Stimulated activated CD4-positive, alpha-beta T cell treated with anti-CD3 and anti-CD28 coated beads, Interleukin-4, amount 100 ng/mL, for 1 hour (primary cell): ENCODE measurements around the gene PRR5L.

Source experiments
- DNase-seq: peaks from one replicate; pipeline ENCODE4 v3.0.0-alpha.2; 2020

The PRR5L gene

GRCh38 chr11:36380296-36381014, 84.4 kb downstream of the PRR5L start:
- DNase-seq: no peak

GRCh38 chr11:36381015-36381360, 84.9 kb downstream of the PRR5L start:
- no peak for DNase-seq

GRCh38 chr11:36383195-36383594, 87.1 kb downstream of the PRR5L start:
- no peak for DNase-seq

DNA sequence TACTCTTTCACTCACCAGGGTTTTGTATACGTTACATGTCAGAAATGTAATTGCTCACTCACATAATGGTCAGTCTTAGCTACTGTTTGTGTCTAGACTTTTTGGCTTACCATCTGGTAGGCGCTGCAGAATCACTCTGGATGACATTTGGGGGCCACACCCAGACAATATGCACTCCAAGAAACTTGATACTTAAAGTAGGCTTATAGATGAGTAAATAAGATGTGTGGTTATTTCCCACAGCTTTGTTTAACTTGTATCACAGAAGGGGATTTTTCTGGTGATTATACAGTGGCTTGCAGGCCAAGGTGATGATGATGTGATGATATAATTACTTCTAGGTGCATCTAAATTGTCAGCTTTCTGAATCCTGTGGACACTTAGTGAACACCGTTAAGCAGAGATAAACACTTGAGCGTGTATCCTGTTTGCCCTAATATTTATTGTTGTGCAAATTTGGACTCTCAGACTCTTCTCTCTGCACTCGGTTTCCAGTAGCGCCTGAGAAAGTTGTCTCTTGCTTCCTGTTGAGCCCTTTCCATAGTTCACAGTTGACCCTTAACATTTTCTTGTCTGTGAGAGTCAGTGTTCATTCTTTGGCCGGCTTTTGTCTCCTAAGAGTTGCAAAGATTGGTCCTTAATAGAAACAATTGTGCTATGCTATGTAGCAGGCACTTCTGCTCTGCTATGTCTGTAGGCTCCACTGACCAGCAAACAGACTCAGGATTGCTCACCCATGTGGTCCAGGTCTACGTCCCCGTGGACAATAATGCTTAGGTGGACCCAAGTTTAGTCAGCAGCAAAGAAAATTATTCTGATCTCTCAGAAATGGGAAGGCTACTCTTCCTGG, 89.3 kb downstream of the PRR5L start:
- no peak for DNase-seq

DNA sequence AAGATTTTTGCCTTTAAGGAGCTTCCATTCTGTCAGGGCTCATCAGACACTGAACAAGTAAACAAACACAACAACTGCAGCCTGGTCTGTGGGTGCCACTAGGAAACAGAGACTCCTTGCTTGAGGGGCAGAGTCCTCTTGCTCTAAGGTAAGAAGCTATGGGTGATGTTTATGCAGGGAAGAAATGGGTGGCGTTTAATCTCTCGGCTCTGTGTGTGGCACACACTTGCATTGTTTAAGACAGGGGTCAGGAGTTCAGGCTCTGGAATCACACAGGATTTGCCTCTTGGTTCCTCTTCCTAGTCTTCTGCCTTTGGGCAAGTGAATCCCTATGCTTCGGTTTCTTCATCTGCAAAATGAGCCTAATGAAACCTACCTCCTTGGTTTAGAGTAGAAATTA, 90.3 kb downstream of the PRR5L start:
- DNase-seq: no peak

GRCh38 chr11:36388071-36388470, 92.0 kb downstream of the PRR5L start:
- no peak for DNase-seq

GRCh38 chr11:36388951-36389350, 92.9 kb downstream of the PRR5L start:
- no peak for DNase-seq

DNA sequence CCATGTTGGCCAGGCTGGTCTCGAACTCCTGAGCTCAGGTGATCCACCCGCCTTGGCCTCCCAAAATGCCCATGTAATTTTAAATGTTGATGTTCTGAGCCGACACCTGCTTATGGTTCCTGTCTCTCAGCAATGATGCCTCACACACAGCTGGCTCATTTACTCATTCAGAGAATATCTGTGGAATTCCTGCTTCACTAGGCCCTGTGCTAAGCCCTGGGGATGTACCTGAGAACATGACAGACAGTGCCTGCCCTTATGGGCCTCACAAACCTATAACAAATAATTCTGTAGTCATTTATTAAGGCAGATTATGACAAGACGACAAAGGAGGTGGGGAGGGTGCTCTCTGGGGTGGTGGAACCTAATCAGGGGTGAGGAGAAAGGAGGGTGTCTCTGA, 93.7 kb downstream of the PRR5L start:
- no peak for DNase-seq

DNA sequence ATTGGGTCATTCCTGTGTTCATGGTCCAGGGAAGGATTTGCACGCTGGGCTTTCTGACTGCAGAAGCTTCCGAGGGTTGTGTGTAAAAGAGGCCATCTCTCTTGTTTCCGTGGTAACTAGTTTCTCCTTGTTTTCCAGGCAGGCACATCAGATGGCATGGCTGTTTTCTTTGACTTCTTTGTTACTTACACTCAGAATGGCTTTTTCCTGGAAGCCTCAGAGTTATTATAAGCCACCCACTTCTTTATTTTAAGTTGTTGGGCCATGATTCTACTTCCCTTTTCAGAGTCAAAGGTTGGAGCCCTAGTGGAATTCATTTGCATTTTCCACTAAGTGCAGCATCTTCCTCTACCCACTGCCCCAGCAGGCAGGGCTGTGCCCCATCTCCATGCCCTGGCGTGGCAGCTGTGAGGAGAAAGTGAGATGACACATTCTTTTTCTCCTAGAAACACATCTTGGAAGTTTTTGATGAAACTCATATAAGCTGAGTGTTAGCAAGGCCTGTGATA, 94.9 kb downstream of the PRR5L start:
- DNase-seq: no peak

DNA sequence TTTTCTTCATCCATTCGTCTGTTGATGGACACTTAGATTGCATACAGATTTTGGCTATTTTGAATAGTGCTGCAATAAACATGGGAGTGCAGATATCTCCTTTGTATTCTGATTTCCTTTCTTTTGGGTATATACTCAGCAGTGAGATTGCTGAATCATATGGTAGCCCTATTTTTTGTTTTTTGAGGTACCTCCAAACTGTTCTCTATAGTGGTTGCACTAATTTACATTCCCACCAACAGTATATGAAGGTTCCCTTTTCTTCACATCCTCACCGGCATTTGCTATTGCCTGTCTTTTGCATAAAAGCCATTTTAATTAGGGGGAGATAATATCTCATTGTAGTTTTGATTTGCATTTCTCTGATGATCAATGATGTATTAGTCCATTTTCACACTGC, 96.1 kb downstream of the PRR5L start:
- DNase-seq: no peak

- no peak for DNase-seq
Measured at GRCh38 chr11:36394056-36394455, 98.0 kb downstream of the PRR5L start.

GRCh38 chr11:36394926-36395325, 98.8 kb downstream of the PRR5L start:
- no peak for DNase-seq

DNA sequence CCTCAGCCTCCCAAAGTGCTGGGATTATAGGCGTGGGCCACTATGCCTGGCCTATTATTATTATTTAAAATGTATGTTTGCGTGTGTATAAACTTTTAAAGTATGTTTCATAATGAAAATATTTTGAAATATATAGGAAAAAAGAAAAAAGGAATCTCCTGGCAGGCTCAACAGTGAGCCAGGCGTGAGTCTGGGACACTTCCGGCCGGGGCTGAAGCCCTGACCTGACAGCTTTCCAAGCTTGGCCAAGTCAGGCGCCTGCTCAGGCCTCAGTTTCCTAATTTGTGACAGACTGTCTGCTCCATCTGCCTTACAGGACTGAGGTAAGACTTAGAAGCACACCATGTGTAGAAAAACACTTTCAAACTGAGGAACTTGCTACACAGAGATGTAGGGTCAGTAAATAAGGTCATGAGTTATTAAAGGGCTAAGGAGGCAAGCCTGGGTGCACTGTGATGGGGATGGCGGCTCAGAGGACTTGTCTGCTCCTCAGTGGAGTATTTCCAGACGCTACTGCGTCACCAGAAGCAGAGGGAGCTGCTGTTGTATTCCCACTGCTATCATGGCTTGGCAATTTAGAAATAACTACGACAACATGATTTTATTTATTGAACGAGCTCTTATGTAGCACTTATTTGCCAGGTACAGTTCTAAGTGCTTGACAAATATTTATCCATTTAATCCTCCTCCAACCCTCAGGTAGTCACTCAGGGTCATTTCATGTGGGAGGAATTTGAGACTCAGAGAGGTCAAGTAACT, 100.1 kb downstream of the PRR5L start:
- no peak for DNase-seq

- no peak for DNase-seq
Measured at GRCh38 chr11:36398231-36398953, 102.3 kb downstream of the PRR5L start.

GRCh38 chr11:36399236-36399635, 103.1 kb downstream of the PRR5L start:
- DNase-seq: no peak

DNA sequence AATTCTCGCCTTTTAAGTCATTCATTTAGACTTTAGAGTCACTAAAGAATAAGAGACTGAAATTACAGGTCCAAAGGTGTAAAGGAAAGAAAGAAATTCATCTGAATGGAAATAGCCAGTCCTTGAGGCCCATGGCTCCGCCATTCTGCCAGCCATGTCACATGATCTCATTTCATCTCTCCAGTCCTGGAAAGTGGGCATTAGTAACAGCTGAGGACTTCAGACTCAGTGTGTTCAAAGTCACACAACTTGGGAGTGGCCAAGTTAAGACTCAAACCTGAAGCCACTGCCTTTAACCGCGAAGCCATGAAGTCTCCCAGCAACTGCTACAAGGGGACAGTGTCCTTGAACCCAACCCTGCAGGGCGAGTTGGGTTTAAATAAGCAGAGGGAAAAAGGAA, 103.7 kb downstream of the PRR5L start:
- no peak for DNase-seq

- DNase-seq: no peak
Measured at GRCh38 chr11:36400766-36401455, 104.8 kb downstream of the PRR5L start.

DNA sequence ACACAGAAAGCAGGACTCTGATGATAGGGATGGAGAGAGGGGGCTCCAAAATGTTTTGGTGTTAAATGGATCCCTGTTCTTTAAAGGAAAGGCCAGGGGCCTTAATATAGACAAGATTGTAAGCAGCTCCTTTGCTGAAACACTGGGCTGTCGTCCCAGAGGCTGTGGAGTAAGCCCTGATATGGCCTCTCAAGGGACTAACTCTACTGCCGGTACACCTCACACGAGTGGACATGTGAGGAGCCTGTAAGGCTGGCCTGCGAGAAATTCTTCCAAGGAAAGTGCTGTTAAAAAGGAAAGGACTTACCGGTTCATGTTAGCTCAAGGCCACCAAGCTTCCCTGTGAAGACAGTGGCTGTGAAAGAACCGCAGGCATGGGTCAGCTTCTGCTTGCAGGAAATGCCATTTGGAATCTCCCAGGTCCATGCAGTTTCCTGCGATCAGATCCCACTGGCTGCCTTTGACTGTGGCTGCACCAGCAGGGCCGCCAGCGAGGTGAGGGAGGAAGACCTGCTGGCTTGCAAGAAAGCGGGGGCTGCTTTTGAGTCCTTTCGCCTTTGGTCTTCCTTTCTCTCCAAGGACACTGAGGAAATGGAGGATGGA, 106.6 kb downstream of the PRR5L start:
- DNase-seq: no peak

GRCh38 chr11:36403661-36404060, 107.6 kb downstream of the PRR5L start:
- no peak for DNase-seq

DNA sequence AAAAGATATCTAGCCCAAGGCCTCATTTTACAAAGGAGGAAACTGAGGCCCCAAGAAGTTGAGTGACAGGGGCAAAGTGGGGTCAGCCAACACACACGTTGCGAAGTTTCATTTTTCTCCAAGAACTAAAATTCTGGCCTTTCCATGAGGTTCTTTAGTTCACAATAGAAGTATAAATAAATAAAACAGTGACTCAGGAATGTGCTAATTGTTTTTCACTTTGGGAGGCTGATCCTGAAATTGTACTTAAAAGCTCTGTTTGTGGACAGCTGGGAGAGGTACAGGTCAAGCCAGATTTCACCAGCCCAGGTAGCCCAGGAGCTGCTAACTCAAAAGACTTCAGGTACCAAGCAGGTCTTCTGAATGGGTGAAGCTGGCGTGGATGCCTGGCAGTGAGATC, 108.7 kb downstream of the PRR5L start:
- DNase-seq: no peak

DNA sequence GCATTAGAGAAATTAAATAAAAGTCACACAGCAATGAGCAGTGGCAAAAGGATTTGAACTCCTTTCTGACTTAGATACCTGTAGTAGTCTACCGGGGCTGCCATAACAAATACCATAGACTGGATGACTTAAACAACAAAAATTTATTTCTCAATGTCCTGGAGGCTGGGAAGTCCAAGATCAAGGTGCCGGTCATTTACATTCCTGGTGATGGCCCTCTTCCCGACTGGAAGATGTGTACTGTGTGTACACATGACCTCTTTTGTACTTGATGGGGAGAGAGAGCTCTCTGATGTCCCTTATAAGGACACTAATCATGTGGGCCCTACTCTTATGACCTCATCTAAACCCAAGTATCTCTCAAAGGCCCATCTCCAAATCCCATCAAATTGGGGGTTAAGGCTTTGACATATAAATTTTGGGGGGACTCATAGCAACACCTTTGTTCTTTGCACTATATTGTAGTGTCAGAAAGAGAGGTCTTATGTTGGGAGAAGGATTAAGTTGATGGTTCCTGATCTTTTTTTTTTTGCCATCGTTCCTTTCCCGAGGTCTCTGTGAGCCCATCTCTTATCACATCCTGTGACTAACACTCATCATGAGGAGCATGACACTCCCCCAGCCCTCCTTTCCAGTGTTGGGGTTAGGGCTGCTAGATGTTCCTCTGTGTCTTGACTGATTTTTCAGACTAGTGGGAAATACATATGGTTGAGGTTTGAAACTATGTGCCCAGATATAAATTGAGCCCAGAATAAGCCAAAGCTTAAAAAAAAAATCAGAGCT, 109.7 kb downstream of the PRR5L start:
- no peak for DNase-seq
